MM.1S (cell line): Measurements from ENCODE around the gene ITCH.

ENCODE experiments used
- CTCF ChIP-seq: fragments of 300-600 bp; sonication (generic); IDR thresholded peaks from 2 replicates; pipeline ENCODE4 v1.5.1; 2016; ENCODE audit warnings: antibody characterized with exemption, low read length, mixed read lengths
- EZH2 ChIP-seq: fragments of 300-600 bp; sonication (generic); optimal IDR thresholded peaks from 2 replicates; pipeline ENCODE3; 2017; ENCODE audit warnings: low read depth, mild to moderate bottlenecking, antibody characterized with exemption, low read length, mixed read lengths

GRCh38 chr20:34443546-34443945 is 80.5 kb downstream of the ITCH start:
- no peak for TF ChIP-seq CTCF
- no peak for TF ChIP-seq EZH2
